DMS153 (cell line): ENCODE data around the gene ERBB4.

Experiments
- DNase-seq: peaks from one replicate; lab custom pipeline; 2025; lab: John Stamatoyannopoulos, UW

The ERBB4 gene

DNA sequence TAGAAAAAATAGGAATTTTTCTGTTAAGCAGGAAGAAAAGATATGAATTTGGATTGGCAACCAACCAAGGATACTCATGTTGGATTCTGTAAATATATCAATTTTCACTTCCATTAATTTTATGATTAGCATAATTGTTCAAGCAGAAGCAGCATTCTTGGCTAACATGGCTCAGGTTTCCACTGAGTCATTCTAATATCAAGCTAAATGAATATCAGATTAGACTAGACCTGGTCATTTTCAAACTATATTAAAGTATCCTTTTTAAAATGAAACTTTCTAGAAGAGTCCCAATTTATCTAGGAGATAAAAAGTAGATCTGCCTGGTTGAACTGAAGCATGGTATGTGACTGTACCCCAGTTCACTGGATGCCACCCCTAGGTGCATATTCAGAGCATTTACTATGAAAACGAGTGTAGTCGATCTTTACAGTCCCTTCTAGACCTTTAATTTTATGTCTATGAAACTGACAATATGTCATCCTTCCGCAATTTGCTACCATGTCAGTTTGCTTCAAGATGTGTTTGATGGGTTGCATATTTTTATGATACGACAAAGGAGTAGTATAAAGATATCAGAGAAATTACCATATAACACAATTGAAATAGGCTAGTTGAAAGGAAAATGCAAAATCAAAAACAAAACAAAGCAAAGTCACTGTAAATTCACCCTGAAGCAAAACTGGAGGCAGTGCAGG lies 704.9 kb downstream of the ERBB4 start:
- DNase-seq, result no peak

DNA sequence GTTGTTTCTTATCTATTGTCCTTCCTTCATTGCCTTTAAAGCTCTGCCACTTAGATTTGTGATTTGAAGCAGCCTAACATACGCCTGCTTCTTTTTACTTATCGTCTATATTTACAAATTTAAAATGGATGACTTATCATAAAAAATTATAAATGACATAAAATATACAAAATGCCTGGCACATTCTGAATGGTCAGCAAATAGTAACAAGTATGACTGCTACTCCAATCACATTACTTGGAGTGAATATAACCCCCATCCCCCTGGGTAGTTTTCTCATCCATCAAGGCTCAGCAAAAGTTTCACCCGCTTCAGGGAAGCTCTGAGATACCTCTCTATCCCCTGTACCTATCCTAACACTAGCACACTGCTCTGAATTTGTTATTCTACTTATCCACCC lies 708.9 kb downstream of the ERBB4 start:
- no peak for DNase-seq

DNA sequence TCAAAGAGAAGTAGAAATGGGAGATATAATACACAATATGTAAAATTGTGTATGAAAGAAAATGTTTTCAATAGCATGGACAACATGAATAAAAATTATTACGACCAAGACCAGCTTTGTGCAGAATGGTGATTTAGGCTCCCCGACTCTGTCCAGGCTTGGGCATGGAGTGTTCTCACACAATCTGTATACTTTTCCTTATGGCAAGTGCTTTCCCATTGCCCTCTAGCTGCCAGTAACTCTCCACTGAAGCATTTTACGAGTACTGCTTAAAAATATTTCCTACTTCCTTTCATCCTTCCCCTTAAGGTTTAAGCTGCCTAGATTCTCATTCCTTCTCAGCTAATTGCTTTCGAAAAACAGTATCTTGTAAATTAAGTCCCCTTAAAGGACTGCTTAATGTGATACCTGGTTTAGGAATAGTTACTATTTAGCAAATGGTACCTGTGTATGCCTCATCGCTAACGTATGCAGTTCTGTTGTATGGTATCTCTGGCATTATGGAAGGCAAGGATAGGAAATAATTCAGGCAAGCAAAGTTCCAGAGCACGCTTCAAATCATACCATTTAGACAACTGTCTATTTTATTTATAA lies 714.6 kb downstream of the ERBB4 start:
- no peak for DNase-seq

GRCh38 chr2:211822686-211823335 lies 715.8 kb downstream of the ERBB4 start:
- DNase-seq, result no peak

DNA sequence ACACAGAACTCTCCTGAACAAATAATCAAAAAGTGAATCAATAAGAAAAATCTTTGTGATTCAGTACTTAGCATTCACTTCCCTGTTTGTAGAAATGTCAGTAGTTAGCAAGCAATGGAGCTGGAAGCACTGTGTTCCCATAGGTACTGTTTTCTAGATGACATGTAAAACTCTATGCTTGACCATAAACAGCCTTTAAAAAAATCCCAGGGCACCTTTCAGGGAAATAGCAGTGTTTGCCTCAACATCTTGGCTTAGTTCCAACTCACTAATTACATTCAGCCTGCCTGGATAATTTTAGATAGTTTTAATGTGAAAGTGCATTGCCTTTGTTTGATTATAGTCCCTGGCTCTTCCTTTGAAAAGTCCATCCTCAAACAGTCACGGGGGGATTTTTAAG lies 721.8 kb downstream of the ERBB4 start:
- no peak for DNase-seq

GRCh38 chr2:211812587-211812986 lies 726.0 kb downstream of the ERBB4 start:
- no peak for DNase-seq

DNA sequence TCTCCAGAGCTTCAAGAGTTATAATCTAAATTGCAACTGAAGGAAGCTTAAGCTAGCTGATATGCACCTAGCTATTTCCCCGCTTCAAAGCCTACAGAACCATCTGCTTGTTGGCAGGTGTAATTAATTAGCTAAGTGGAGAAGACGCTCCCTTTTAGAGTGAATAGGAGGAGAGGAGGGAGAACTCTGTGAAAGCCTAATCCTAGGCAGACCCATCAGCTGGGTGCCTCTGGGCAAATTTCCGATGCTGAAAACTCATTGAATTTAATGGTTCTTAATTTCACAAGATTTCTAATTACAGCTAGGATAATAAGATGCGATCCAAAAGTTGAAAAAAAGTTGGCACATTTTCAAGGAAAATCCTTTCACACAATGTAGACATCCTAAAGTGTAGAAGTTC lies 735.9 kb downstream of the ERBB4 start:
- DNase-seq, result no peak

GRCh38 chr2:211800001-211800400 lies 738.6 kb downstream of the ERBB4 start:
- no peak for DNase-seq

- no peak for DNase-seq
Observed at GRCh38 chr2:211798868-211799267, 739.7 kb downstream of the ERBB4 start.

- no peak for DNase-seq
Observed at GRCh38 chr2:211793690-211794089, 744.9 kb downstream of the ERBB4 start.

- DNase-seq, result no peak
Observed at GRCh38 chr2:211789982-211790381, 748.6 kb downstream of the ERBB4 start.

DNA sequence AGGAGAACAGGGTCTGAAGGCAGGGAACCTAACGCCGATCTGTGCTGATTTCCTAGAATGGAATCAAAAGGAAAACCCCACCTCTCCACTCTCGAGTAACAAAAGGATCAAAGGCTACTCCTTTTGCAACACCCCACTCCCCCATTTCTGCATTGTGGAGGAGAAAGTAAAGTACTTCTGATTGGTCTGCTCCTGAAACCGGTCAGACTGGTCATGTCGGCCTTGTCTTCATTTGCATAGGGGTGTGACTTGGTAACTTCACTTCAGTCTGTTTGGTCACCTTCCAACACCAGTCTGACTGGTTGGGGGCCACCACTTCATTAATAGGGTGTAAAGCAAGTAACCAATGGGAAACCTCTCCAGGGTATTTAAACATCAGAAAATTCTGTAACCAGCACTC lies 771.9 kb downstream of the ERBB4 start:
- DNase-seq, result peak; percentile 32

DNA sequence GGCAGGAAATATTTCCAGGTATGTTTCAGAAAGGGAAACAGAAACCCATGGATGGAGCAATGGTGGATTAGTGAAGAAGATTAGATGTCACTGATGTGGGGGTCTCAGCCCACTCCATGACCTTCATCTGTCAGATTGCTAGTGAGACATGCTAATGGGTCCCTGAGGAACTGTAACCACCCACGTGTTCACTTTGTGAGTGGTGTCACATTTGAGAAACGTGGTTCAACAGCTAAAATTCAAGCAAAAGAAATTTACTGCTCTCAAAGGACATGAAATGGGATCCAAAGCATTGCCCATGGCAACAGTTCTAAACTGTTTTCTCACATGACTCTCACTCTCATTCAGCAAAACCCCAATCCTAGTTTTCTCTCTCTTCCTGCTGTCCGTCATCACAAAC lies 776.1 kb downstream of the ERBB4 start:
- no peak for DNase-seq

GRCh38 chr2:211760103-211760502 lies 778.5 kb downstream of the ERBB4 start:
- DNase-seq, result no peak

DNA sequence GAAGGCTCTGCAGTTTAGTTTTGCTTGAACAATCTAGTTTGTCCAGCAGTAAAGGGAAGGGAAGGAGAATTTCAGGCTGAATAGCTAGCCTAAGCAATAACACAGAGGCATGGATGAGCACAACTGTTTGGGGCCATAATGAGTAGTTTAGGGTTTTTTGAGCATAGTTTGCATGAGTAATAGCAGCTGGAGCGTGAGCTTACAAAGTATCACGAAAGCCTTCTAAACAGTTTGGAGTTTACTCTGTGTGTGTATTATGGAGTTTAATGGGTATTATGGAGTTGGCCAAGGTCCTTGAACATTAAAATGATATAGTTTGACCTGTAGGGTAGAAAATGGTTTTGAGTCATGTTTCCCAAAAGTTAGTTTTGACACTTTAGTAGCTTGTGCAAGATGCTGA lies 782.3 kb downstream of the ERBB4 start:
- DNase-seq, result no peak

- DNase-seq, result no peak
Observed at GRCh38 chr2:211755187-211755586, 783.4 kb downstream of the ERBB4 start.

DNA sequence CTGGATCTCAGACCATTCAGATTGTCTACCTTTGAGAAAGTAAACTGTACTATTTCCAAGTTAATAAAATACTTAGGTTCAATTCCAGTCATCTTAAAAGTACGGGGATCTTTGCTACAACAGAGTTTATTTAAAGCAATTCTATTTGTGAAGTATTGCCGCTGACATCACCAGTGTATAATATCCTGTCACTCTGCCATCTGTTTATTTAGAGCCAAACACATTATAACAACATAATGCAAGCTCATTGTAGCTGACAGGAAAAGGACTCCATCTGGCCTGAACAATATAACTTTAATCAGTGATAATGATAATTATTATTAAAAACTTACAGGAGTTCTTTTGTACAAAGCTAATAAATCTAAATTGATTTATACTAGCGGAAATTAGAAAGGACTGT lies 786.8 kb downstream of the ERBB4 start:
- DNase-seq, result no peak

- no peak for DNase-seq
Observed at GRCh38 chr2:211748339-211748738, 790.3 kb downstream of the ERBB4 start.

GRCh38 chr2:211745295-211746097 lies 793.1 kb downstream of the ERBB4 start:
- DNase-seq, result peak; percentile 46

DNA sequence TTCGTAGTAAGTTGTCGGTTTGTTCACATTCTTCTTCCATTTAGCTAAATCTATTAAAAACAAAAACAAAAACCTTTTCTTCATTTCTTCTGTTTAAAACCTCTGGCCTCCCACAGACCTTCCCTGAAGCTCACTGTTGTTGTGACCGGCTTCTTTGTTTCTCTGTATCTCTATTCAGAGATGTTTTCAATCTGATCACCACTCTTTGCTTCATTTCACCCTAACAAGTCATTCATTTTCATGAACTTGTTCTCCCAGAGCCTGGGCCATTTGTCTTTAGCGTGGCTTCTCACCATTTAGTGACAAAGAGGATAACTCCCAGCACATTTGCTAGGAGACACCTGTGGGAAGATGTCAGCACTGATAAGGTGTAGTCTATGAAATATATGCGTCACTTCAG lies 794.2 kb downstream of the ERBB4 start:
- DNase-seq, result no peak

DNA sequence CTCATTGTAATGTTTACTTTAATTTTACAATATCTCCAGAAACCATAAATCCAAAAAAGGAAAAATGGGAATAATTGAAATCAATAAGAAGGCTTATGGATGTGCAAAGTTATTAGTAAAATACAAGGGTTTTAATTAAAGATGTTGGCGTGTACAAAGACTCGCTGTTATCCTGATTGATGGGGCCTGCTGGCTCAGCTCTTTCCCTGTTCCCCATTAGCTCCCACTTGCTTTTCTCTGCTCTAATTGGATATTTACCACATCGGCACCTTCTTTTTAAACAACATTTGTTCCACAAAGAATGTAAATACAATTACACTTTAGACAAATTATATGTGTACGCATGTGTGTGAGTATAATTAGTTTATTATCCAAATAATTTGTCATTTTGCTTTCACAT lies 796.6 kb downstream of the ERBB4 start:
- no peak for DNase-seq

GRCh38 chr2:211737282-211737681 lies 801.3 kb downstream of the ERBB4 start:
- DNase-seq, result no peak

DNA sequence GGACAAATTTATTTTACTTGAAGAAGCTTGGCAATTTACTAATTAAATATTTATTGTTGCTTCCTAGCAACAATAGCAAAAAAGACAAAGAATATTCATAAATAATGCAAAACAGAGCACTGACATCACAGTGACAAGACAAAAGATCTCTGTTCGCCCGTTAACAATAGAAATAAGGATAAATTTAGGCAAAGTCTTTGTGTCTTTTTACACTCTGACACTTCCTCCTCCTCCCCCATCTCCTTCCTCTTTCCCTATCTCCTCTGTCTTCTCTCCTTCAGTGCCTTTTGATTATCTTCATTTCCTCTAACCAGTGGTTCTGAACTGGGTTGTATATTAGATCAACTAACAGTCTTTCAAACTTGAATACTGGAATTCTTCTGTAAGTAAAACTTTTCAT lies 808.4 kb downstream of the ERBB4 start:
- no peak for DNase-seq
